IPS-20b (cell line): ENCODE measurements around the gene WWOX.

Source experiments
- H3K27ac ChIP-seq: one replicate; pipeline ENCODE4 v1.5.1; 2013; ENCODE audit warnings: low read length
- H3K27me3 ChIP-seq: 2 replicates; pipeline ENCODE4 v1.6.1; 2013; ENCODE audit warnings: mild to moderate bottlenecking, low read length, inconsistent platforms; ENCODE audit not compliant: insufficient read depth
- H3K36me3 ChIP-seq: 2 replicates; pipeline ENCODE4 v1.6.1; 2013; ENCODE audit warnings: low read depth, mild to moderate bottlenecking, inconsistent platforms, low read length, moderate library complexity; ENCODE audit not compliant: insufficient read depth
- H3K4me1 ChIP-seq: 2 replicates; pipeline ENCODE4 v1.6.1; 2013; ENCODE audit warnings: mild to moderate bottlenecking, control low read depth, inconsistent platforms, low read length, moderate library complexity; ENCODE audit not compliant: insufficient read depth
- H3K4me3 ChIP-seq: 2 replicates; pipeline ENCODE4 v1.5.1; 2013; ENCODE audit warnings: mild to moderate bottlenecking, low read length, inconsistent platforms
- H3K9ac ChIP-seq: 2 replicates; pipeline ENCODE4 v1.6.1; 2013; ENCODE audit warnings: low read depth, mild to moderate bottlenecking, inconsistent platforms, low read length, moderate library complexity
- H3K9me3 ChIP-seq: 2 replicates; pipeline ENCODE4 v1.6.1; 2013; ENCODE audit warnings: mild to moderate bottlenecking, low read depth, low read length, inconsistent platforms; ENCODE audit not compliant: insufficient read depth

Gene WWOX

DNA sequence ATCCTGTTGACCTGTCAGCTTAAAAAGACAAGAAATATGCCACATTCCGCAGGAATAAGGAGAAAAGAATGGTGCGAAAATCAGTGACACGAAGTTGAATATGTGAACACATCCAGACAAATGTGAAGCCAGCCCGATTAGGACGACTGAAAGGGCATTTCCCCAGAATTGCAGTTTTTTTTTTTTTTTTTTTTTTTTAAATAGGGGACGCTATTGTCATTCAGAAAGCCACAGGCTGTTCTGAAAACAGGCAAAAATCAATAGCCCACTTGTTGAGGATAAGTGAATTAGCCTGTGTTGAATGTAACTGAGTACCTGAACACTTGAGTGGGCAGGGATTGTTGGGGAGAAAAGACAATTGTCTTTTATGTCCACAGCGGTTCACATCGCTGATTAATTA, 507.1 kb downstream of the WWOX start:
- Histone ChIP-seq H3K36me3 (no peaks in the 10 kb centered on the region), H3K4me1 (peaks cover 44% of the 10 kb centered on the region), H3K4me3 (peak overlapping the region; percentile 27; the same call in 1 of the 2 replicates), H3K9me3 (no peaks in the 10 kb centered on the region), H3K9ac (peak overlapping the region; percentile 35; the same call in 1 of the 2 replicates), H3K27ac (no peak overlapping the region), H3K27me3 (no peaks in the 10 kb centered on the region)

DNA sequence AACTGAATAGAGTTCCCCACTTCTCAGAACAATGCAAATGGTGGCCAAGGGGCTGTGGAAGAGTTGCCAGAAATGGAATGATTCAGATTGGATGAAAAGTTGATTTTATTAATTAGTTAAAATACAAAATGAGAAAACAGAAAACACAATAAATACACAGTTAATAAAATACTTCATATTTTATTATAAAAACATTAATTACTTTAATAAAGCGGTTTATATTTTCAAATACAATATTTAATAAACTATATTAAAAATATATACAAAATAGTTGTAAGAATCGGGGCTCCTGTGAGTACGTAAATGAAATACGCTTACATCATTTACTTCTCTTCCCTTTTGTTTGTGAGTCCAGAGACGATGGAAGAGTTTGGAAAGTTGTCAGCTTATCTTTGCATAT, 507.6 kb downstream of the WWOX start:
- H3K4me3 ChIP-seq, result no peak overlapping the region; the same call in 1 of the 2 replicates
- H3K27me3 ChIP-seq, result no peaks in the 10 kb centered on the region
- peaks cover 44% of the 10 kb centered on the region for H3K4me1 ChIP-seq
- no peaks in the 10 kb centered on the region for H3K9me3 ChIP-seq
- no peaks in the 10 kb centered on the region for H3K36me3 ChIP-seq
- H3K27ac ChIP-seq, result no peak overlapping the region
- no peak overlapping the region for H3K9ac ChIP-seq

DNA sequence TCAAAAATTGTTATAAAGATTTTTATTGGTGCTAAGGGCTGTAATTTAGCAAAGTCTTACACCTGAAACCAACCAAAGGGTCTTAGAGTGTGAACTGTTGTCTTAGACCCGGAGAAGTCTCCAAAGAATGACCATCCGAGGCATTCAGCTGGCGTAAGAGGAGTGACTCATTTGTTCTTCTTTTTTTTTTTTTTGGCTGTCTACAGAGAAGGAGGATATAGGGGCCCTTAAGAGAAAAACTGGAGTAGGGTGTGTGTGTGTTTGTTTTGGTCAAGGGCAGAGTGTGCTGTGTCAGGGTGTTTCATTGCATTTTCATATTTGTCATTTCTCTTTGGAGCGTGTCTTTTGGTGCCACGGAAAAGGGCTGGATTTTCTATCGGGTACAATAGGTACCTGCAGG, 508.0 kb downstream of the WWOX start:
- Histone ChIP-seq H3K9ac (no peak overlapping the region), H3K4me1 (peaks cover 44% of the 10 kb centered on the region), H3K36me3 (no peaks in the 10 kb centered on the region), H3K27me3 (no peaks in the 10 kb centered on the region), H3K4me3 (no peak overlapping the region), H3K9me3 (no peaks in the 10 kb centered on the region), H3K27ac (no peak overlapping the region)

DNA sequence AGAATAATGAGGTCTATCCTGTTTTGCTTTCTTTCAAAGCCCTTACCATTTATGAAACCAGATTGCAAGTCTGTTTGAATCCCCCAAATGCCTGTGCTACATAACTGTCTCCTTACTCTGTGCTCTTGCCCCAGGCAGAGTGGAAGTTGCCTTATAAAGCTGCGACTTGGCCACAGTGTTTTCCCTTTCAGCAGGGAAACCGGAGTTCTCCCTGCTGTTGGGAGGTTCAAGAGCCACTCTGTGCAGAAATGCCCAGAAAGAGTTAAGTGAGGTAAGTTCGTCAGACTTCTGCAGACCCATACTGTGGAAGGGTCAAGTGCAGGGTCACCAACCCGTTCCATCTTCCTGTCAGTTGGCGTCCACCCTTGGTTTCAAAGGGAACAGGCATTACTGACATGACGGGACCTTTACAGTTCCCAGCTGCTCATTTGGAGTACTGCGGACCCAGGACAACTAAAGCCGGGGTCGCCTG, 508.9 kb downstream of the WWOX start:
- H3K4me1 ChIP-seq, result peaks cover 44% of the 10 kb centered on the region

DNA sequence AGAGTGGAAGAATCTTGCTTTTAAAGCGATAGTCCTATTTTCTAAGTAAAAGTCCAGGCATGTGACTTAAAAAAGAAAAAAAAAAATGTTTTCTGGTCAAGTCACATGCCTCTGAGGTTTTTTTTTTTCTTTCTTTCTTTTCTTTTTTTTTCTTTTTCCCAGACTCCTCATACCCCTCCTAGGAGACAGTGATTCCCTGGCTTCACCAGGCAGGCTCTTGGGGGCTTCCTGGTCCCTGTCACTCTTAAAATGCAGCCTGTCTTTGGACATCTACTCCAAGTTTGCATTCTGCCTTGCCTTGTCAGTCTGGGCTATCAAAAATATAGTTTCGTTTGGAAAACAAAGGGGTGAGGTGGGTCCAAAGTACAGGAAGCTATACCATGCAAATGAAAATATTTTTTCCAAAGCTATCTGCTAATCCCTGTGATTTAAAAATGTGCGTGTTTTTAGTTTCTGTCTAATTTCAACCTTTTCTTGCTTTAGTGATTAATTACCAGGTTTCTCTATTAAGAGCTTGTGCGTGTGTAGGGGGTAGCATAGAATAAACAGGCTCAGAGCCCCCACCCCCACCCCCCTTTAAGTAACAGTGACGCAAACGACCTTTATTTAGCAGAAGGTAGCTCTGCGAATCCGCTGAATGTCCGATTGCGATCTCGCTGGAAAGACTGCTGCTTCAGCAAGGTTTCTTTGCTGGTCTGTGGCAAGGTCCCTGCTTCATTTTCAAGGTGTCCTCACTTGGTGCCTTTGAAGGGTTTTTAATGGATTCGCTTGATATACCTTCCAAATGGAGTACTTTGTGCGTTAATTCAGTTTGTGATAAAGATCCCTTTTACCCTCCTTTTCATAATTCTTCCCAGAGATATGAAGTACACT, 510.2 kb downstream of the WWOX start:
- Histone ChIP-seq H3K4me3 (no peak overlapping the region), H3K36me3 (no peaks in the 10 kb centered on the region), H3K27me3 (no peaks in the 10 kb centered on the region), H3K9me3 (no peaks in the 10 kb centered on the region), H3K9ac (no peak overlapping the region), H3K27ac (no peak overlapping the region), H3K4me1 (peaks cover 44% of the 10 kb centered on the region)

More for the DNA sequence above, 508.9 kb downstream of the WWOX start:
- Histone ChIP-seq H3K4me3 (no peak overlapping the region), H3K36me3 (no peaks in the 10 kb centered on the region), H3K9me3 (no peaks in the 10 kb centered on the region), H3K27ac (no peak overlapping the region), H3K9ac (no peak overlapping the region), H3K27me3 (no peaks in the 10 kb centered on the region)

DNA sequence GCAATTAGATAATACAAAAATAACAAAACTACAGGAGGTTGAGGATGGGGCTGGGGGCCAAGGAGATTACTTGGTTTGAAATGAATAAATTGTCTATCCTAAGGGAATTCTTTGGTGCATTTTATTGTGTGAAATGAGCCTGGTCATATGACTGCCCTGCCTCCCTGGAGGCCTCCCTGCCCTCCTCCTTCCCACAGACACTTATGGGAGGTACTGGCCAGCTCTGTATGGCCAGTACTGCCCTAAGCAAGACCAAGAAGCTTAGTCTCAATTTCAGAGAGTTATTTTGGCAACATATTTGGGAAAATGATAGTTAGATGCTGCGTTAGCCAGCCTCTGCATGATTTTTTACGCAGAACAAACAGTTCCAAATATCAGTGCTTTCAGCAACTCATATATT, 511.9 kb downstream of the WWOX start:
- Histone ChIP-seq H3K27ac (no peak overlapping the region), H3K27me3 (no peaks in the 10 kb centered on the region), H3K4me3 (no peak overlapping the region), H3K4me1 (peaks cover 32% of the 10 kb centered on the region), H3K9me3 (no peaks in the 10 kb centered on the region), H3K9ac (no peak overlapping the region), H3K36me3 (no peaks in the 10 kb centered on the region)

DNA sequence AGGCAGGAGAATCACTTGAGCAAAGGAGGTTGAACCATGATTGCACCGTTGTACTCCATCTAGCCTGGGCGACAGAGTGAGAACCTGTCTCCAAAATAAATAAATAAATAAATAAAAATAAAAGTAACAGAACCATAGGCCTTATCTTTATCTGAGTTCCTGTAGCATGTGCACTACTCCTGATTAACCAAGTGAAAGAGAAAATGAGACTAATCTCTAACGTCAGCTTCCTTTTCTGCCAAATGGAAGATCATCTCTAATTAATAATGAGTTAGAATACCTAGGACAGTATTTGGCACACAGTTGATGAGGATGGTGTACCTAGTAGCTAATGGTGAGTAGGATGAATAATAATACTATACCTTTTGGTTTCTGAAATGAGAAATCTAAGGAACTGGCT, 520.4 kb downstream of the WWOX start:
- no peak overlapping the region for H3K27ac ChIP-seq

DNA sequence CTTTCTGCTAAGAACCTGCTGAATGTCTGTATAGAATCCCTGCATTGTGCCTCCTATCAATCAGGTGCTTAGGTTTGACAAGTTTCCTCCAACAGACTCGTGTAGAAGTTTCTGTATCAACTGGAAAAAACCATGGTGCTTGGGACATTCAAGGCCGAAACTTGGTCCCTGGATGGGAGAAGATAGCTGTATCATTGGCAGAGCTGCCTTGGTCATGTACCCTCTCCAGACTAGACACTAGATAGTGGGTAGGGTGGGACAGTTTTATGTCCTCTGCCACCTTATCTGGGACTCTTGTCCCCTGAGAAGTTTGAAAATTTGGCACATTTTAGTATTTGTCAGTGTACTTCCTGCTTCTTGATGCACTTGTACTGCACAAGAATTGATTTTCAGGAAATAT, 520.8 kb downstream of the WWOX start:
- Histone ChIP-seq H3K27me3 (no peaks in the 10 kb centered on the region), H3K4me1 (no peaks in the 10 kb centered on the region), H3K9me3 (0 out of 2 replicates have a peak, but pooled peaks cover 8% of the 10 kb centered on the region), H3K9ac (no peak overlapping the region), H3K4me3 (no peak overlapping the region), H3K27ac (no peak overlapping the region), H3K36me3 (no peaks in the 10 kb centered on the region)

More for the DNA sequence above, 520.4 kb downstream of the WWOX start:
- H3K27me3 ChIP-seq, result no peaks in the 10 kb centered on the region
- 0 out of 2 replicates have a peak, but pooled peaks cover 8% of the 10 kb centered on the region for H3K9me3 ChIP-seq
- no peaks in the 10 kb centered on the region for H3K36me3 ChIP-seq
- no peaks in the 10 kb centered on the region for H3K4me1 ChIP-seq
- H3K9ac ChIP-seq, result no peak overlapping the region
- no peak overlapping the region for H3K4me3 ChIP-seq

DNA sequence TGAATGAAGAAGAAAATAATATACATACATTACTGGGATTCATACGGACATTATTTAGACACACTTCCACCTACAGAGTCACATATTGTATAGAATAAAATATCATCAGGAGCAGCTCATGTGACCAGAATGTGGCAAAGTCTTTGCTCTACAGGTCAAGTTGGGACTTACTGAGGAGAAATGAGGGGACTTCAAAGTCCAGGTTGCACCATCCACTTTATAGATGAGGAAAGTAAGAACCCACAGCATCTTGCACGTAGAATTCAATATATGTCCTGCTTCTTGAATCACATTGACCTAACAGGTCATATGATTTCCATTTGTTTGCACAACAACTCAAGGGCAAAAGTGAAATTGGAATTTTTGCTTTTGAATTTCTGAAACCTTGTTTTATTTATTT, 524.3 kb downstream of the WWOX start:
- Histone ChIP-seq H3K27me3 (no peaks in the 10 kb centered on the region), H3K4me1 (no peaks in the 10 kb centered on the region), H3K9me3 (0 out of 2 replicates have a peak, but pooled peaks cover 8% of the 10 kb centered on the region), H3K36me3 (no peaks in the 10 kb centered on the region), H3K9ac (no peak overlapping the region), H3K4me3 (no peak overlapping the region), H3K27ac (no peak overlapping the region)

DNA sequence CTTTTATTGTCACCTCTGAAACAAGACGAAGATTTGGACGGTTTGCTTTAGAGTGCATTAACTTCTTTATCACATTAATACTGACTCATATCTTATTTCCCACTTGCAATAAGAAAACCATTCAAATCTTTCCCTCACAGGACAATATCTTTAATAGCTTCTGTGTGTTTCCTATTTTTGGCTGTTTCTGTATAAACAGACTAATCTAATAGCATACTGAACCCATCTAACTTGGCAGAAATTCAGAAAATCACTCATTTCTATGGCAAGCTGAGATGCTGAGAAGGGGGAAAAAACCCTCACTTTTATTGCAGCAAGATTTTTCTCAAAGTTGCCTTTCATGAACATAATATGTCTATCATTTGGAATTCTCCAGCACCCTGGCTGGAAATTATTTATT, 524.9 kb downstream of the WWOX start:
- H3K27ac ChIP-seq, result no peak overlapping the region
- no peaks in the 10 kb centered on the region for H3K36me3 ChIP-seq
- H3K4me3 ChIP-seq, result no peak overlapping the region
- no peaks in the 10 kb centered on the region for H3K27me3 ChIP-seq
- H3K9ac ChIP-seq, result no peak overlapping the region
- 0 out of 2 replicates have a peak, but pooled peaks cover 8% of the 10 kb centered on the region for H3K9me3 ChIP-seq
- no peaks in the 10 kb centered on the region for H3K4me1 ChIP-seq

DNA sequence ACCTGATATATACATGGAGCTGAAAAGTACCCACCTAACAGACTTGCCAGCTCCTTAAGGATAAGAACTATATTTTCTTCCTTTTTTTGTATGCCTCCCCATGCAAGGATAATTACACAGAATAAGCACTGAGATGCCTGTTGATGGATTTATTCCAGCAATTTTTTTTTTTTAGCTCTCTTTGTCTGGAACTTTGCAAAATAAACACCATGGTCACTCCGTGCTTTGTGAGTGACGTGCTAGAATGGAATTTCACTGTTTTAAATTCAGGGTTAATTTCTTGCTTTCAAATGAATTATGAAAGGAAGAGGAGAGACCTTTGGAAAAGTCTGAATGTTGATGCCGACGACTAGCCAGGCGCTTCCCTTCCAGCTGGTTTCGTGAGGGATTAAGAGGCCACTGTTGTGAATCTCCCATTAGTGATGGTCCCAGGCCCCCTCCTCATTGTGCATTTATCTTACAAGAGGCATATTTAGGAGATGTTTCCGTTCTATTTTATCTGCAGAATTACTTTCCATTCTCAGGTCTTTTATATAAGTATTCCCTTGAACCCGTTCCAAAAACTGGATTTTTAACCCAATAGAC, 529.1 kb downstream of the WWOX start:
- Histone ChIP-seq H3K4me3 (no peak overlapping the region), H3K9ac (no peak overlapping the region), H3K27me3 (no peaks in the 10 kb centered on the region), H3K9me3 (peaks cover 10% of the 10 kb centered on the region), H3K27ac (no peak overlapping the region), H3K36me3 (no peaks in the 10 kb centered on the region), H3K4me1 (no peaks in the 10 kb centered on the region)

DNA sequence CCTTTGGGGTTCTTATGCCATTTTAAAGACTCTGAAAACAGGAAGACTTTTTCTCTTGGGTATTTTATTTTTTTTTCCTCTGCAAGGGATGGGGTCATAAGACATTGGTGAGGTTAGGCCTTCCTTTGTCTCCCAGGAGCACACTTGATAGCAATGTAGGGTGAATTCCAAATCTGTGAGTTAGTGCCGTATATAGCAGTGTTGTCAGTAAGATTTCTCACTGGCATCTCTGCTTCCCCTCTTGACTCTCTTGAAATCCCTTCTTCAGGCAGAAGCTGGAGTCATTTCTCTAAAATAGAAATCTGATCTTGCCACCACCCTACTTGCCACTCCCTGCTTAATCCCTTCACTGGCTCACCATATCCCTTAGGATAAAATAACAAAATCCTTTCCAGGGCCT, 529.7 kb downstream of the WWOX start:
- H3K9ac ChIP-seq, result no peak overlapping the region
- no peaks in the 10 kb centered on the region for H3K27me3 ChIP-seq
- peaks cover 10% of the 10 kb centered on the region for H3K9me3 ChIP-seq
- H3K4me3 ChIP-seq, result no peak overlapping the region
- no peaks in the 10 kb centered on the region for H3K36me3 ChIP-seq
- no peaks in the 10 kb centered on the region for H3K4me1 ChIP-seq
- H3K27ac ChIP-seq, result no peak overlapping the region
